ENCODE data around the gene CDYL.

DNA sequence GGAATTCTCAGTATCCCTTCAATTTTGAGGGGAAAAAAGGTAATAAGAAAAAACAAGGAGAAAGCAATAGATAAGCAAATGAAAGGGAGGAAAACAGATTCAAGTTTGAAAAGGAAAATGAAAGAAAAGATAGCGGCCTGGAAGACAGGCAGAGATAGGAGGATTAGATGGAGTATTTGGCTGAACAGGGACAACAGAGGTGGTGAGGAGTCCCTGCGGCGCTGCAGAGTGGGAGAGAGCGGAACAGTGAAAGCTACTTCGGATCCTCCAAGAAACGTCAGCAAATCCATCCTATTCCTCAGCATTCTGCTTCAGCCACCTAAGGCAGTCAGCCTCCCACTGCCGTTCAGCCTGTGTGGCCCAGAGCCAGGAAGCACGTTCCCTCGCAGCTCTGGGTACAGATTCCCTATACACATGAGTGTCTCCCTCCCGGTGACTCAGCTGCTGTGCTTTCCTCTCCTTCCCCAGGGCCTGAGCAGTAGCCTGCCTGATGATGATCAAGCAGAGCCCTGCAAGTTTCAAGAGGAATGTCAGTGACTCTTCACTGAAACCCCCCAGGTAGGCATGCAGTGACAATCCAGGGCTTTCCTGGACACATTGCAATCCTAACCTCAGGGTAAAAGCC is 43.4 kb upstream of the CDYL start:
- TF ChIP-seq, protein P1, sequence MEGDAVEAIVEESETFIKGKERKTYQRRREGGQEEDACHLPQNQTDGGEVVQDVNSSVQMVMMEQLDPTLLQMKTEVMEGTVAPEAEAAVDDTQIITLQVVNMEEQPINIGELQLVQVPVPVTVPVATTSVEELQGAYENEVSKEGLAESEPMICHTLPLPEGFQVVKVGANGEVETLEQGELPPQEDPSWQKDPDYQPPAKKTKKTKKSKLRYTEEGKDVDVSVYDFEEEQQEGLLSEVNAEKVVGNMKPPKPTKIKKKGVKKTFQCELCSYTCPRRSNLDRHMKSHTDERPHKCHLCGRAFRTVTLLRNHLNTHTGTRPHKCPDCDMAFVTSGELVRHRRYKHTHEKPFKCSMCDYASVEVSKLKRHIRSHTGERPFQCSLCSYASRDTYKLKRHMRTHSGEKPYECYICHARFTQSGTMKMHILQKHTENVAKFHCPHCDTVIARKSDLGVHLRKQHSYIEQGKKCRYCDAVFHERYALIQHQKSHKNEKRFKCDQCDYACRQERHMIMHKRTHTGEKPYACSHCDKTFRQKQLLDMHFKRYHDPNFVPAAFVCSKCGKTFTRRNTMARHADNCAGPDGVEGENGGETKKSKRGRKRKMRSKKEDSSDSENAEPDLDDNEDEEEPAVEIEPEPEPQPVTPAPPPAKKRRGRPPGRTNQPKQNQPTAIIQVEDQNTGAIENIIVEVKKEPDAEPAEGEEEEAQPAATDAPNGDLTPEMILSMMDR (IDR thresholded peaks at IDR 0.05; ENCODE audit: low read length), result no peak
- TF ChIP-seq EZH2 (IDR thresholded peaks at IDR 0.05; ENCODE audit: borderline replicate concordance, low read length), result no peak
